H1 (cell line): Measurements from ENCODE around the gene RGMB.

Source experiments
- E2F6 ChIP-seq: IDR thresholded peaks from 2 replicates; pipeline ENCODE4 v1.6.1; 2012; ENCODE audit warnings: inconsistent platforms
- KDM1A ChIP-seq: fragments of 200-600, 300-600 bp; sonication (generic); IDR thresholded peaks from 2 replicates; pipeline ENCODE4 v1.7.1; 2016; ENCODE audit warnings: mild to moderate bottlenecking, low read length, borderline replicate concordance
- NRF1 ChIP-seq: IDR thresholded peaks from 2 replicates; pipeline ENCODE4 v1.6.1; 2011; ENCODE audit warnings: mild to moderate bottlenecking, low read depth, low read length, improper control_type of control experiment
- POLR2A ChIP-seq, 2 experiments: IDR thresholded peaks; 1 replicate in 1 of 2; 2 replicates in 1 of 2; pipeline ENCODE4 v1.6.1; 2011; ENCODE audit warnings: low read depth in 2 of 2, low read length in 2 of 2, mild to moderate bottlenecking in 2 of 2; ENCODE audit errors: control extremely low read depth in 1 of 2
- POLR2AphosphoS5 ChIP-seq: IDR thresholded peaks from 2 replicates; pipeline ENCODE4 v1.6.1; 2011; ENCODE audit warnings: low read depth, low read length
- YY1 ChIP-seq: IDR thresholded peaks from 2 replicates; pipeline ENCODE4 v1.6.1; 2011; ENCODE audit warnings: low read depth, mild to moderate bottlenecking, low read length
- TF ChIP-seq, protein P1 (sequence below), 3 experiments: IDR thresholded peaks; 1 replicate in 2 of 3; 2 replicates in 1 of 3; pipeline versions ENCODE4 v1.5.1 to v1.6.1; 2011; ENCODE audit warnings: low read length in 3 of 3, mild to moderate bottlenecking in 3 of 3, inconsistent platforms in 2 of 3, low read depth in 1 of 3, moderate library complexity in 1 of 3; ENCODE audit not compliant: insufficient read depth in 1 of 3; ENCODE audit errors: control extremely low read depth in 1 of 3

GRCh38 chr5:98755406-98755805 is 18.1 kb upstream of the RGMB start:
- no peak for TF ChIP-seq YY1
- TF ChIP-seq POLR2AphosphoS5 = no peak
- TF ChIP-seq, protein P1, sequence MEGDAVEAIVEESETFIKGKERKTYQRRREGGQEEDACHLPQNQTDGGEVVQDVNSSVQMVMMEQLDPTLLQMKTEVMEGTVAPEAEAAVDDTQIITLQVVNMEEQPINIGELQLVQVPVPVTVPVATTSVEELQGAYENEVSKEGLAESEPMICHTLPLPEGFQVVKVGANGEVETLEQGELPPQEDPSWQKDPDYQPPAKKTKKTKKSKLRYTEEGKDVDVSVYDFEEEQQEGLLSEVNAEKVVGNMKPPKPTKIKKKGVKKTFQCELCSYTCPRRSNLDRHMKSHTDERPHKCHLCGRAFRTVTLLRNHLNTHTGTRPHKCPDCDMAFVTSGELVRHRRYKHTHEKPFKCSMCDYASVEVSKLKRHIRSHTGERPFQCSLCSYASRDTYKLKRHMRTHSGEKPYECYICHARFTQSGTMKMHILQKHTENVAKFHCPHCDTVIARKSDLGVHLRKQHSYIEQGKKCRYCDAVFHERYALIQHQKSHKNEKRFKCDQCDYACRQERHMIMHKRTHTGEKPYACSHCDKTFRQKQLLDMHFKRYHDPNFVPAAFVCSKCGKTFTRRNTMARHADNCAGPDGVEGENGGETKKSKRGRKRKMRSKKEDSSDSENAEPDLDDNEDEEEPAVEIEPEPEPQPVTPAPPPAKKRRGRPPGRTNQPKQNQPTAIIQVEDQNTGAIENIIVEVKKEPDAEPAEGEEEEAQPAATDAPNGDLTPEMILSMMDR (IDR thresholded peaks at IDR 0.05; ENCODE audit: control extremely low read depth in 1 of 3, insufficient read depth in 1 of 3, low read depth in 1 of 3, low read length in 3 of 3) = no peak
- no peak for TF ChIP-seq KDM1A
- TF ChIP-seq E2F6 = no peak
- no peak for TF ChIP-seq POLR2A (IDR thresholded peaks at IDR 0.05; ENCODE audit: control extremely low read depth in 1 of 2, low read depth in 2 of 2, low read length in 2 of 2)
- no peak for TF ChIP-seq NRF1
